MM.1S (cell line): ENCODE results near the gene MGST2.

Experiments
- EZH2 ChIP-seq: fragments of 300-600 bp; sonication (generic); optimal IDR thresholded peaks from 2 replicates; pipeline ENCODE3; 2017; ENCODE audit warnings: low read depth, mild to moderate bottlenecking, antibody characterized with exemption, low read length, mixed read lengths
- EZH2phosphoT487 ChIP-seq: fragments of 300-600 bp; sonication (generic); IDR thresholded peaks from 2 replicates; pipeline ENCODE4 v1.6.1; 2018; ENCODE audit warnings: antibody characterized with exemption, low read length
- TF ChIP-seq, protein P1 (sequence below): fragments of 300-600 bp; sonication (generic); IDR thresholded peaks from 2 replicates; pipeline ENCODE4 v1.5.1; 2016; ENCODE audit warnings: antibody characterized with exemption, low read length, mixed read lengths

- TF ChIP-seq, protein P1, sequence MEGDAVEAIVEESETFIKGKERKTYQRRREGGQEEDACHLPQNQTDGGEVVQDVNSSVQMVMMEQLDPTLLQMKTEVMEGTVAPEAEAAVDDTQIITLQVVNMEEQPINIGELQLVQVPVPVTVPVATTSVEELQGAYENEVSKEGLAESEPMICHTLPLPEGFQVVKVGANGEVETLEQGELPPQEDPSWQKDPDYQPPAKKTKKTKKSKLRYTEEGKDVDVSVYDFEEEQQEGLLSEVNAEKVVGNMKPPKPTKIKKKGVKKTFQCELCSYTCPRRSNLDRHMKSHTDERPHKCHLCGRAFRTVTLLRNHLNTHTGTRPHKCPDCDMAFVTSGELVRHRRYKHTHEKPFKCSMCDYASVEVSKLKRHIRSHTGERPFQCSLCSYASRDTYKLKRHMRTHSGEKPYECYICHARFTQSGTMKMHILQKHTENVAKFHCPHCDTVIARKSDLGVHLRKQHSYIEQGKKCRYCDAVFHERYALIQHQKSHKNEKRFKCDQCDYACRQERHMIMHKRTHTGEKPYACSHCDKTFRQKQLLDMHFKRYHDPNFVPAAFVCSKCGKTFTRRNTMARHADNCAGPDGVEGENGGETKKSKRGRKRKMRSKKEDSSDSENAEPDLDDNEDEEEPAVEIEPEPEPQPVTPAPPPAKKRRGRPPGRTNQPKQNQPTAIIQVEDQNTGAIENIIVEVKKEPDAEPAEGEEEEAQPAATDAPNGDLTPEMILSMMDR: no peak
- TF ChIP-seq EZH2 (no peak), EZH2phosphoT487 (no peak)
These were observed 37.2 kb upstream of the MGST2 start for GRCh38 chr4:139628184-139629012.
